HuH-7.5 (cell line): ENCODE measurements around the gene JPH3.
A peak's percentile ranks its signal among the peaks of the same experiment; 100 is the strongest.

Source experiments
- DNase-seq: peaks from one replicate; pipeline ENCODE4 v3.0.0; 2011; ENCODE audit warnings: low spot score

Gene JPH3

GRCh38 chr16:87697792-87698191 is 95.5 kb downstream of the JPH3 start:
- DNase-seq: no peak

- DNase-seq: no peak
Measured at GRCh38 chr16:87698241-87698640, 95.9 kb downstream of the JPH3 start.

DNA sequence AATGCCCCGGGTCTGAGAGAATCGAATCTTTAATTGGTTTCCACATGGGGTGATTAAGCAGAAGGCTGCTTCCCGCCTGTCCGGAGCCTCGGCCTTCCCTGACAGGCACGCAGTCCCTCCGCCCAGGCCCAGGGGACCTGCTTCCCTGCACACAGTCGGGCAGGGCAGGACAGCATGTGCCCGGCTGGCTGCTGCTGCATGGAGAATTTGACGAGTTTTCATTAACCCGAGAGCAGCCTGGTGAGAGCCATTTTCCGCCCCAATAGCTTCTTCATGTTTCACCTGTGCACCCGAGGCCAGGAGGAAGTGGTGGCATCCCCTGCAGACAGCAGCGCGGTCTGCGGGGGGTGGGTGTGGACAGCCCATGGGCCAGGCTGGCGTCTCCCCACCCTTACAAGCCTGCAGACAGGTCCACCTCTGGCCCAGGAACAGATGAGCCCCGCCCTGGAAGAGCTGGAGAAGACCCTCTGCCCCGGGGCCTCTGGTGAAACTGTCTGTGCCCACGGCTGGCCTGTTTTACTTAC is 96.4 kb downstream of the JPH3 start:
- no peak for DNase-seq

DNA sequence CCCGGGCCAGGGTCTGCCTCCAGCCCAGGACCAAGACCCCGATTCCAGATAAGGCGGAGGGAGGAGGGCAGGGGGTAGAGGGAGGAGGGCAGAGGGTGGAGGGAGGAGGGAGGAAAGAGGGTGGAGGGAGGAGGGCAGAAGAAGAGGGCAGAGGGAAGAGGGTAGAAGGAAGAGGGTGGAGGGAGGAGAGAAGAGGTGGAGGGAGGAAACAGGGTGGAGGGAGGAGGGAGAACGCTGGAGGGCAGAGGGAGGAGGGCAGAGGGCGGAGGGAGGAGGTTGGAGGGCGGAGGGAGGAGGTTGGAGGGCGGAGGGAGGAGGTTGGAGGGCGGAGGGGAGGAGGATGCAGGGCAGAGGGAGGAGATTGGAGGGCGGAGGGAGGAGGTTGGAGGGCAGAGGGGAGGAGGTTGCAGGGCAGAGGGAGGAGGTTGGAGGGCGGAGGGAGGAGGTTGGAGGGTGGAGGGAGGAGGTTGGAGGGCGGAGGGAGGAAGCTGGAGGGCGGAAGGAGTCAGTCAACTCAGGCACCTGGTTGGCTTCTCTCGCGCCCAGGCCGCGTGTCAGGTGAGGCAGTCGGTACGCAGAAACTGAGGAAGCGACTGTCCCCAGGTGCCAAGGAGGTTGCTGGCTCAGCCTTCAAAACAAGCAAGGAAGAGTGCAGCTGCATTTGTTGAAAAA is 98.2 kb downstream of the JPH3 start:
- DNase-seq: no peak

- DNase-seq: no peak
Measured at GRCh38 chr16:87701078-87701460, 98.8 kb downstream of the JPH3 start.

DNA sequence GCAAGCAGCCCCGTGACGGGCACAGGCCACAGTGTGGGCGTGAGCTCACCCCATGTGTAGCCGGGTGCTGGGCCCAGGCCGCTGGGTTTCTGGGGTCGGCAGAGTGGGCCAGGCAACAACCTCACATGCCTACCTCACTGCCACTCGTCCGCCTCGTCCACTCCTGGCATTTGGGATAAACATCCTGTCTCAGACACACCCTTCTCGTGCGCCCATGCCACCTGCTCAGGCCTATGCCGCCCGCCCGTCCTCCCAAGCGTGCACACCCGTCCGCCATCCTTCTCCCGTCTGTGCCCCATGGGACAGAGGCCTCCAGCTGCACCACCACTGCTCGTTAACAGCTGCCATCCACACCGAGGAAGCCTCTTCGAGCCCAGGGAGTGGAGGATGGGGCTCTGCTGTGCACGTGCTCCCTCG is 99.2 kb downstream of the JPH3 start:
- no peak for DNase-seq

GRCh38 chr16:87702325-87702811 is 100.1 kb downstream of the JPH3 start:
- DNase-seq: peak; percentile 97

GRCh38 chr16:87703071-87703470 is 100.8 kb downstream of the JPH3 start:
- no peak for DNase-seq

DNA sequence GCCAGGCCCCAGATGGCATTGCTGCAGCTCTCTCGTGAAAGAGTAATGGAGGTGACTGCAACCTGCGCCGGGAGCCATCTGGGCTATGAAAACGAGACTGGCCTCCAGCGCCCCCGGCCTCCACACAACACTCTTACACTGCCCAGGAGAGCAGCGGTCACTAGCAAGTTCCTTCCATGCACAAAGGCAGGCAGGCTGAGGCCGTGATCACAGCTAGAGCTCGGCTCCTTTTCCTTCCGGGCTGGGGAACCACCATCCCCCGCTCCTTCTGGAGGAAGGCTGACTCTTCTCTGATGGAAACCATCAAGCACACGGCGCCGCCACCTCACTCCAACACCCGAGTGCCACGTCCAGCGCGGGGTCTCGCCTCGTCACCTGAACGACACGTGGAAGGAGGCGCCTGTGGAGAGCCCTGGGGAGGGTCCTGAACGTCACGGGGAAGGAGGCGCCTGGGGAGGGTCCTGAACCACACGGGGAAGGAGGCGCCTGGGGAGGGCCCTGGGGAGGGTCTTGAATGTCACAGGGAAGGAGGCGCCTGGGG is 101.6 kb downstream of the JPH3 start:
- no peak for DNase-seq

DNA sequence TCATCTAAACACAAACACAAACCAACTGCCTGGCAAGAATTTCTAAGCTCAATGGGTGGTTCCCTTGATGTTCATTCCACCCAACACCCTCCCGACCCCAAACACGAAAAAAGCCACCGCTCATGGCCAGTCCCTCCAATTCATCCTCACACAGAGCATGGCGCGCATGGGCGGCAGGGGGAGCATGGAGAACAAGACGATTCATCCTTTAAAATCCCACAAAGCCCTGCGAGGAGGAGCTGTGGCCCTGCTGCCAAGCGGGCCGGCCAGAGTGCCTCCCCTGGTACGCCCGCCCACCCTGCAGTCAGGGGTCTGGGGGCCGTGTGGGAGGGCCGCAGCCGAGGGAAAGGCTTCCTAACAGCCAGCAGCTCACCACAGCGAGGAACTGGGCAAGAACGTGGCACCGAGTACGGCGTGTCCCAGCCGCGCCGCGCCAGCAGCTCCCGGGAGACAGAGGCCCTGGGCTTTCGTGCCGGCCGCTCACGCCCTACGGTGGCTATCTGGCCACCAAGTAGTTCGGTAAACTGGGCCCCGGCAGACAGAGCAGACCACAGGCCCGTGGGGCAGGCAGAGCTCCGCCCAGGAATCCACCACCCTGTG is 102.5 kb downstream of the JPH3 start:
- DNase-seq: no peak

- peak; percentile 96 for DNase-seq
Measured at GRCh38 chr16:87705771-87706277, 103.5 kb downstream of the JPH3 start.

DNA sequence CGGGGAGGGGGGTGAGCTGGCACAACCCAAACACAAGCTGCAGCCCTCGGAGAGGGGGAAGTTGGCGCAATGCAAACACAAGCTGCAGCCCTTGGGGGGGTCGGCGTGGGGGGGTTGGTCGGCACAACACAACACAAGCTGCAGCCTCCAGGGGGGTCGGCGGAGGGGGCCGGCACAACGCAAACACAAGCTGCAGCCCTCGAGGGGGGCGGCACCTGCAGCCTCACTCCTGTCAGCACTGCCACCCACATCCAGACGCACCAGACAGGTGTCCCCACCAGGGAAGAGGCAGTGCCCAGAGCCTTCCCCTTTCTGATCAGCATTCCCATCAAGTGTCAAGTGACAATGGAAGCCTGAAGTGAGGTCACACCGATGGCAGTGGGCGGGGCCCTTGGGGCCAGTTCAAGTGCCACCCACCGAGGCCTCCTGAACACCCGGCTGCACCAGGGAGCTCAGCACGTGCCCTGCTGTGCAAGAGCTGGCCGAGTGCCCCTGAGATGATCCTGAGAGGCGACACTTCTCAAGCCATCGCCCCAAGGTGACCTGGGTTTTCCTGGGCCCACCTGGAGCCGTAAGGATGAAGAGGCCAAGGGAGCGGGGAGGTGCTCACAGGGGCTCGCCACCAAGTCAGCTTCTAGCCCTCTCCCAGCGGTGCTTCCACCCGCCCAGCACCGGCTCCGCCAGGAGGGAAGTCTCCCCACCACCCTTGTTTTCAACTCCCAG is 104.1 kb downstream of the JPH3 start:
- DNase-seq: peak; percentile 94

GRCh38 chr16:87707097-87707496 is 104.8 kb downstream of the JPH3 start:
- DNase-seq: no peak

DNA sequence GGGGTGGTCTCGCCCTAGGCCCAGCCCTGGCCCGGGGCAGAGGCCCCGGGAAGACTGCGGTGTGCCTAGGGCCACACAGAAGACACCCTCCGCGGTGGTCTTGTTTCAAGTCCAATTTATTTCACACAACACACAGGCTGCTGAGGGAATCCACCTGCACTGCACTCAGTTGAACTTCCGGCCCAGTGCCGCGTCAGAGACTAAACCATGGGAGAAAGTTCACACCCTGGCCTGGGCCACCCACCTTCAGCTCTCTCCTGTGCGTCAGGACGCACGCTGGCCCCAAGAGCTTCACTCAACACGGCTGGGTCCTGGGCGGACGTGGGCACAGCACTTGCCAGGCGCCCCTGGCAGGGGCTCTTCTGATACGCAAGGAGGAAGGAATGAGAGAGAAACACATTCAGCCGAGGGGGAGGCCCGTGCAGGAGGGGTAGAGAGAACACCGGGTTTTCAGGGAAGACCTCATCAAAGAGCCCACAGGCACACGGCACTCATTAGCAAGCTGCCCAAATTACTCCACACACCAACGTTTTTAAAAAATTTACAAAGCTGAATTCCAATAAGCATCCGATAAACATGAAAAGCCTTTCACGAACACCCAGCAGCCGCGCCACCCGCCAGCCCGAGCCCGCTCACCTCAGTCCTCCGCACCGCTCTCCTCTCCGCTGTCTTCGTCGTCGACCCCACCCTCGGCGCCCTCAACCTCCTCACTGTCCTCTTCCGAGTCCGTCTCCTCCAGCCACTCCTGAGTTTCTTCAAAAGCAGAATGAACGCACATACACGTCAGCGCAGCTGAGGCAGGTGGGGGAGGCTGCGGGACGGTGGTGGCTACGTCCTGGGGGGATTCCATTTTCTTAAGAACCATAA is 105.6 kb downstream of the JPH3 start:
- DNase-seq: no peak

DNA sequence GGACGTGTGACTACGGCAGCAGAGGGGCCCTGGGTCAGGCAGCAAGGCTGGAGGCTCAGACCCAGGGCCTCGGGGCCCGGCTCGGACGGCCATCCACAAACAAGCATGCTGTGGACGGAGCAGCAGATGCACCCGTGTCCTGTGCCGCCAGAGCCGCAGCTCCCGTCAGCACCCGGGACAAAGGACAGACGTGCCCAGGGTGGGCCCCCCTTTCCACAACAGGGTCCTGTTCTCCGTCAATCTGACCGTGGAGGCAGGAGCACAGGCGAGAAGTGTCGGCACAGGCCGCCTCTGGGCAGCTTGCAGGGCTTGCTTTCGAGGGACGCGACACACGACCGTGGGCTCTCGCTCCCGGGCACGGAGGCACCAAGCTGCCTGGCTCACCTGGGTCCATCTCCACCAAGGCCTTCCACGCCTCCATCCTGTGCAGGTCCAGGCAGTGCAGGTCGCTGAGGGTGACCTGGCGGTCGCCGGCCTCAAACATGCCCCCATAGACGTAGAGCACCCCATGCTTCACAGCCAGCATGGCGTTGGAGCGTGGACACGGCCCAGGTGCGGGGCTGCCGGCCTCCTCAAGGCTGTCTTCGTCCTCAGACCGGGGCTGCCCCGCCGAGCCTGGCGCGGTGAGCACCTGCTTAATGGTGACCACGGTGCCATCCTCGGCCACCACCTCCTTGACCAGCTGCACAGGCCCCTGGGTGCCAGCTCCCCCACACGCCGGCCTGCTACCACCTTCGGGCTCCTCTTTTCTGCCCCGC is 106.8 kb downstream of the JPH3 start:
- DNase-seq: no peak

- DNase-seq: no peak
Measured at GRCh38 chr16:87709677-87710076, 107.4 kb downstream of the JPH3 start.

GRCh38 chr16:87710887-87711286 is 108.6 kb downstream of the JPH3 start:
- DNase-seq: no peak

DNA sequence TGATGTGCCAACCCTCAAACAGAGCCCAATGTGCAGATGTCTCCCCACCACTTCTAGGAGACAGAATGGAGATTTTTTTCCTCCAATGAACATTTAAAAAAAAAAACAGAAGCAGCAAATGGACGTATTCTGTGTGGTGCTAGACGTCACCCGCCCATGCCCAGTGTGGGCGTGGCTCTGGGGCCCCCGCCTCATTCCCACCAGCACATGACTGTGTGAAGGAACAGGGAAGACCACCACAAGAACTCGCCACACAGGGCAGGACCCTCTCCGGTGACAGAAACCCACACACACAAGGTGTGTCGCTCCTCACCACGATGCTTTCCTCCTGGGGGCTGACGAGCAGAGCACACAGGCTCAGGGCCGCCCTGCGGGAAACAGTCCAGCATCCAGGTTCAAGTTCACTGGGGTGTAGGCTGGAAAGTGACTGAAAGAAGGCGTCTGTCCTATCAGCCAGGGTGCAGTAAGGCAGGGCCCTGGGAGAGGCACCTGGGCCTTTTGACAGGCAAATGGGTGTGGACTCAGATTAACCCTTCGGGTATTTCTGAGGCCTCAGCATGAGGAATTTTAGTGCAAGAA is 110.0 kb downstream of the JPH3 start:
- DNase-seq: no peak

- no peak for DNase-seq
Measured at GRCh38 chr16:87713451-87714229, 111.3 kb downstream of the JPH3 start.

DNA sequence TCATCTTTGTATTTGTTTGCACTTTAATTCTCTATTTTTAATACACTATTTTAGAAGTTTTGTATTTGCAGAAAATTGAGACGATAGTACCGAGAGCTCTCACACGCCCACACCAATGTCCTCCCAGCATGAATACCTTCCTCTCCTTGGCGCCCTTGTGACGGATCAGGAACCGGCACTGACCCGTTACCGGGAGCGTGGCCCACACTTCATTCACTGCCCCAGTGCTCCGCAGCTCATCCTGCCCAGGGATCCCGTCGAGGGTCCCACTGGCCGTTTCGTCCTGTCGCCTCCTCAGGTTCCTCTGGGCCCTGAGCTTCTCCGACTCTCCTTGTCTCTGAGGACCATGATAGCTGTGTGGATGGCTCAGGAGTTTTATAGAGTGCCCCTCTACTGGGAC is 112.9 kb downstream of the JPH3 start:
- DNase-seq: no peak
